G401 (cell line): ENCODE results near the gene KDM1A. TPM values are rescaled to one million over a fixed set of nuclear protein-coding genes. Genes with fewer than 3 reads are reported as not detected.

Experiments
- DNase-seq: peaks from one replicate; pipeline ENCODE4 v3.0.0-alpha.2; 2015; ENCODE audit warnings: low spot score
- in situ Hi-C: cut with HindIII; loops from 2 replicates; pipeline ENCODE4 v1.10.0; 2016; ENCODE audit warnings: low sequenced_read_pairs, mixed read lengths
- total RNA-seq: library from RNA; depleted of rRNA; stranded (reverse); fragments of >200 nt; shearing (Covaris generic); gene quantifications from 2 replicates; pipeline ENCODE4 v1.2.3, GENCODE V29; 2014; rRNA removed

The KDM1A gene
- total RNA-seq, 1 experiment from 2014 or later, result 255 TPM

DNA sequence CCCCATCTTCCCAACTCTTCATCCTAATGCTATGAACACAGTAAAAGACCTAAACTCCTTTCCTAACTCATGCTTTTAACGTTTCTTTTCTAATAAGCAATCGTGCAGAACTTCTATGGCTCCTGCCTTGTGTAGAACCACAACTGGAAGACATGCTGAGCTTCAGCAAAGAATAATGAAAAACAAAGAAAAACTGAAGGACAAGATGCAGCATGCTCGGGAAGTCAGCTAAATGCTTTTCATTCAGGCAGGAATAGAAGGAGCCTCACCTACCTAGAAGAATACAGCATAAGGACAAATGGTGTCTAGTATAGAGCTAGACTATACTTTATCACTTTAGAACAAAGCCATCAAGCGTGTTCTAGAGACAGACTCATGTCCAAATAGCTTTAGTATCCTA, 103.5 kb downstream of the KDM1A start:
- in situ Hi-C loops, result no loop called here

DNA sequence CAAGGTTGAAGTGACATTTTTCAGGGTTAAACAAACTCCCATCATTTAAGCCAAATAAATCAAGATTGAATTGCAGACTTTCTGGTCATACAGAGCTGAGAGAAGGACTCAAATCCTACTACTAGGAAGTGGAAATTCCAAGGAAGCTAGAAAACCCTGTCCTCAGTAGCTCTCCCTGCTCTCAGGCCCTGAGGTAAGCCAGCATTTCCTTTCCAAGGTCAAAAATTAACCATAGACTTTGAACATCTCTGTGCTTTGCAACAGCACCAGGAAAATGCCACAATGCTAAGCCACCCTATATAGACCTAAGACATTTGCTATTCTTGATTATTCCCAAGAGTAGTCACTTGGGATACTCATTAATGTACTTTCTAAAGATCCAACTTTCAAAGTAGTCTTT, 104.3 kb downstream of the KDM1A start:
- in situ Hi-C loops, result no loop called here
- DNase-seq, result no peak

More for the DNA sequence above, 103.5 kb downstream of the KDM1A start:
- DNase-seq, result no peak

DNA sequence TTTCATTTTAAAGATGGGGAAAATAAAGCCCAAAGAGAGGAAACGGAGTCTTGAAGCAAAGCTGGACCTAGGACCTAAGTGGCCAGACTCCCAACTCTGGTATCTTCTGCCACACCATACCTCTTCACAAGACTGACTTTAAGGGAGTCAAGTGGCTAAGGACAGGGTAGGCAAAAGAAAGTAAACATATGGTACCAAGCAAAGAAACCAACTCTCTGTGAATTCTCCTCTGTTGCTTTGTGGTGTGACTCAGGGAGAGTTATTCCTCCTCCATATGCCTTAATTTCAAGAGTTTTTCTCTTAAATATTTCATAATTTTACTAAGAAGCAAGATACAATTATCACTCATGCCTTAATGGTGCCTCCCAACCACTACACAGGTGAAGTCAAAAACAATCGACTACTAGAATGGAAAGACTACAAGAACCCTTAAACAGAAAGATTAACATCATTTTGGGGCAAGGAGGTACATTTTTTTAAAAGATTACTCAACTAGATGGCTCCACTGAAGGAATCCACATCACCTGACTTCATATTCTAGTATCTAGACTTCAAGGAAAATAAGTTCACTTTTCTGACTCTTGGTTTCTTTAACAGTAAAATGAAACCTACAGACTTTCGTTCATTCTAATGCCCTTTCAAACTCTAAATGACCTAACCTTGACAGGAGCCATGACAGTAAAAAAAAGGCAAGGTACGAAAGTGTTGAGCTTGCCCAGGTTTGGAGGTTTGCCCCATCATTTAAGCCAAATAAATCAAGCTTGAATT, 105.2 kb downstream of the KDM1A start:
- in situ Hi-C loops, result no loop called here
- no peak for DNase-seq

DNA sequence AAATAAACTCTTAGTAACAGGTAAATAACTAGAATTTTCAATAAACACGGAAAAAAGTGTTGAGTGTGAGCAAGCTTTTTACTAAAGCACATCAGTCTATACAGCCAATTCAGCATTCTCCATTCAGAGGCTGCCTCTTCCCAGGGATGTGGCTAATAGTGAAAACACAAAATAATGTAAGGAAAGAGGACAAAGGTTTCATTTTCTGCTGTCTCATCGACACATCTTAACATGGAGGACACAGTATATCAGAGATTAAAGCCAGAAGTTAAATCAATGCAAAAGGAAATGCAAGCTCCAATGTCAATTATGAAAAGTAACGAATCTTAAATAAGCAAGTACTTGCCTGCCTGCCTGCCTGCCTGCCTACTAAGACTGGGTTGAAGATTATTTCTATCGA, 106.2 kb downstream of the KDM1A start:
- DNase-seq, result no peak
- in situ Hi-C loops, result no loop called here

DNA sequence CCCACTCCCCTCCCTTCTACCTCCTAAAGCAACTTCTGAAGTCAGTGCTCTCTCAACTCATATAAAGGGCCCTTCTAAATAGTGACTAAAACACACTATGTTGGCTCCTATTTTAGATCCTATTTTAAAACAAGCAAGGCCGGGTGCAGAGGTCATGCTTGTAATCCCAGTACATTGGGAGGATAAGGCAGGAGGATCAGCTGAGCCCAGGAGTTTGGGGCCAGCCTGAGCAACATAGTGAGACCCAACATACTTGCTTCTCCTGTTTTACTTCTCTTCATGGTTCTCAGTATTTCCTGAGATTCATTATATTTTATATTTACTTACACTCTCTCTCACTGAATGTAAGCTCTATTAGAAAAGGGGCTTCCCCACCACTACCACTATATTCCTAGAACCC, 106.9 kb downstream of the KDM1A start:
- in situ Hi-C loops, result no loop called here
- no peak for DNase-seq

DNA sequence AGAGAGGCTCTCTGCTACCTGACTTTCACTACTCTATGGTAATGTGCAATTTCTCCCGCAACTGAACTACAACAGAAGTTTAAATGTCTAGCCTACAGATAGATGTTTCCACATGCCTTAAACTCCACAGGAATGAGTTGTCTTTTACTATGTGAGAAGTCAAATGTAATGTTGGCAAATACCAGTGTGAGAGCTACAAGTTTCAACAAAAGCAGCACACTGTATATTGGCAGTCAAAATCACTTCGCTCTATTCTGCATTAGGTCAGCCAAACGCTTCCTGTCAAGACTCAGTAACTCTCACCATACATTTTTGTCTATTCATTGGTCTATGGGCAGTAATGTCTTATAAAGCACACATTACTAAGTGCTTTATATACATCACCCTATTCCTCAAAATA, 107.5 kb downstream of the KDM1A start:
- in situ Hi-C loops, result no loop called here
- DNase-seq, result no peak

DNA sequence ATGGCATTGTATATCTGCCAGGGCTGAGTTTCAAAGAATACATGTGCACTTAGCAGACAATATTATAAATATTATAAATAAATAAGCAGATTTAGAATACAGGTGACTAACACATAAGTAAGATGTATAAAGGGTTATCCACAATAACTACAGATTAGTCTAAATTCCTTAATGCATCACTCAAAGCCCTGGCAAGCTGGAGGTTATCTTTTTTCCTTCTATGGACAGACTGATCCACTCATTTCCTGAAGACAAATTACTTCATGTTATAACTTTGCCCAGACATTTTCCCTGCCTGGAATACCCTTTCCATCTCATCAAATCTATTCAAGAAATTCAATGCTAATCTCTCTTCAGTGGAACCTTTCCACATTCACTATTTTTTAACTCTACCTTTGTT, 110.6 kb downstream of the KDM1A start:
- in situ Hi-C loops, result no loop called here
- no peak for DNase-seq

DNA sequence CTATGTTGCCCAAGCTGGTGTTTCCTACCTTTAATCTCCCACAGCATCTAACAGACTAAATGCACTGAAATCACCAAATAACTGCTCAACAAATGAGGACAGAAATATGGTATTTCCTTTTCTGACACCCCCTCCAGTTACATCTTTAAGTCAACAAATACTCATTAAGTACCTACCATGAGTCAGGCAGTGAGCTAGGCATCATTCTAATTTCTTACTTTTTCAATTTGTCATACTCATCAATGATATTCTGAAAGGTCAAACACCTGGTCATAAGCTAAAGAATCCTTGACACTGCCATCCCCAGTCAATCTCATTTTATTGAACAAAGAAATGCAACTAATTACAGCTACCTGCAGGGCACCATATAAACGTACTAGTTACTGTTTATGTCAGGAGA, 112.8 kb downstream of the KDM1A start:
- in situ Hi-C loops, result no loop called here
- no peak for DNase-seq

Other genes starting within 250 kb of the KDM1A start
- gene LACTBL1, start 46.6 kb upstream of the KDM1A start, total RNA-seq, result not detected in 2 replicates
- not detected in 2 replicates for gene TEX46, start 3.6 kb upstream of the KDM1A start, total RNA-seq
- gene LUZP1, start 149.4 kb downstream of the KDM1A start, total RNA-seq, result 18.4 and 34.8 TPM in 2 replicates
- 0.07 TPM in 1 of 2 replicates, not detected in the other for gene HTR1D, start 198.0 kb downstream of the KDM1A start, total RNA-seq